GM21447 (cell line): ENCODE measurements around the gene KLC1.
A peak's percentile ranks its signal among the peaks of the same experiment; 100 is the strongest.
"Not testable (repeated sequence)": the region's sequence is repeated elsewhere in the genome, so short reads cannot be mapped to it uniquely, and the experiment has no call there.

ENCODE experiments used
- ATAC-seq: cut with Tn5 transposase; IDR thresholded peaks from one replicate; pipeline ENCODE4 v1.9.1; 2021; ENCODE audit not compliant: unreplicated experiment

The KLC1 gene

GRCh38 chr14:103628684-103629502 is at the start of gene KLC1:
Gene KLC1 (plus strand): TSS chr14:103629211. CDS start chr14:103654565, 25,354 bp downstream.
- peak; percentile 48 for ATAC-seq

- ATAC-seq = no peak
These were observed 47.8 kb upstream of the KLC1 start for GRCh38 chr14:103581206-103581605.

GRCh38 chr14:103581954-103582703 is 46.9 kb upstream of the KLC1 start:
- ATAC-seq = no peak

- no peak for ATAC-seq
These were observed 44.6 kb upstream of the KLC1 start for GRCh38 chr14:103584326-103584915.

GRCh38 chr14:103593577-103593976 is 35.4 kb upstream of the KLC1 start:
- peak; percentile 90 for ATAC-seq

- no peak for ATAC-seq
These were observed 34.7 kb upstream of the KLC1 start for GRCh38 chr14:103594265-103594664.

- ATAC-seq = no peak
These were observed 31.2 kb upstream of the KLC1 start for GRCh38 chr14:103597623-103598377.

GRCh38 chr14:103600503-103600902 is 28.5 kb upstream of the KLC1 start:
- ATAC-seq = no peak

- no peak for ATAC-seq
These were observed 24.4 kb upstream of the KLC1 start for GRCh38 chr14:103604620-103605019.

GRCh38 chr14:103606963-103607668 is 21.9 kb upstream of the KLC1 start:
- peak; percentile 76 for ATAC-seq

- no peak for ATAC-seq
These were observed 21.2 kb upstream of the KLC1 start for GRCh38 chr14:103607822-103608221.

GRCh38 chr14:103609081-103609480 is 19.9 kb upstream of the KLC1 start:
- ATAC-seq = not testable (repeated sequence)

GRCh38 chr14:103611215-103611614 is 17.8 kb upstream of the KLC1 start:
- ATAC-seq = no peak

- ATAC-seq = no peak
These were observed 15.5 kb upstream of the KLC1 start for GRCh38 chr14:103613517-103613916.

- no peak for ATAC-seq
These were observed 12.2 kb upstream of the KLC1 start for GRCh38 chr14:103616635-103617300.

- ATAC-seq = no peak
These were observed 10.0 kb upstream of the KLC1 start for GRCh38 chr14:103619057-103619456.

GRCh38 chr14:103621860-103622259 is 7.2 kb upstream of the KLC1 start:
- no peak for ATAC-seq

- no peak for ATAC-seq
These were observed 5.7 kb upstream of the KLC1 start for GRCh38 chr14:103623308-103623707.

GRCh38 chr14:103623883-103624482 is 5.0 kb upstream of the KLC1 start:
- ATAC-seq = no peak
